Kidney (tissue), 14 donors: ENCODE results near the gene MYOT. TPM values are rescaled to one million over a fixed set of nuclear protein-coding genes. Genes with fewer than 3 reads are reported as not detected.

Source experiments
- DNase-seq, 5 donors: peaks; one replicate each; pipeline ENCODE4 v3.0.0-alpha.2; 2013 to 2020
- FAIRE-seq: peaks from 2 replicates; lab custom pipeline; 2012; peaks lifted over from hg19 to GRCh38; lab: Jason Lieb, UNC
- H3K27ac ChIP-seq, 2 donors: one replicate each; pipeline ENCODE4 v1.7.0; 2013; ENCODE audit warnings: low read depth in 2 of 2, low read length in 2 of 2, inconsistent platforms in 1 of 2
- H3K27me3 ChIP-seq: one replicate; pipeline ENCODE4 v1.7.1; 2013; ENCODE audit warnings: low read length, inconsistent platforms; ENCODE audit not compliant: control insufficient read depth, insufficient read depth
- H3K36me3 ChIP-seq, 3 donors: one replicate each; pipeline versions ENCODE4 v1.7.0 to v1.7.1; 2013; ENCODE audit warnings: low read length in 3 of 3, control low read depth in 1 of 3, inconsistent platforms in 1 of 3; ENCODE audit not compliant: insufficient read depth in 3 of 3, control insufficient read depth in 2 of 3
- H3K4me1 ChIP-seq, 3 donors: one replicate each; pipeline versions ENCODE4 v1.7.0 to v1.7.1; 2013; ENCODE audit warnings: low read length in 3 of 3, inconsistent platforms in 1 of 3, low read depth in 1 of 3; ENCODE audit not compliant: control insufficient read depth in 2 of 3, insufficient read depth in 2 of 3
- H3K4me3 ChIP-seq, 3 donors: one replicate each; pipeline versions ENCODE4 v1.7.0 to v1.8.1; 2013; ENCODE audit warnings: low read length in 3 of 3, control low read depth in 1 of 3, inconsistent platforms in 1 of 3
- H3K9ac ChIP-seq, 3 donors: one replicate each; pipeline versions ENCODE4 v1.7.0 to v1.7.1; 2013; ENCODE audit warnings: low read length in 3 of 3, control low read depth in 1 of 3, inconsistent platforms in 1 of 3
- H3K9me3 ChIP-seq, 3 donors: one replicate each; pipeline versions ENCODE4 v1.7.0 to v1.7.1; 2013; ENCODE audit warnings: low read length in 3 of 3, control low read depth in 1 of 3, inconsistent platforms in 1 of 3; ENCODE audit not compliant: control insufficient read depth in 2 of 3, insufficient read depth in 1 of 3
- intact Hi-C: fragments of 100-400 bp; cut with DNase I; formaldehyde crosslinking; loops from one replicate; pipeline ENCODE4 v1.11.1; 2022
- polyA plus RNA-seq: library from polyadenylated mRNA; stranded (reverse); fragments of 350-450 nt; fragmentation: Illumina TruSeq; extraction: RNeasy Lipid Tissue Mini Kit (QIAGEN cat#74804); gene quantifications from one replicate; pipeline ENCODE4 v1.2.3, GENCODE V29; 2014; ENCODE audit warnings: low read depth, low replicate concordance; ENCODE audit not compliant: insufficient read depth
- total RNA-seq: library from RNA; stranded (reverse); fragmentation: NEBNext Ultra II Directional; extraction: Animal tissue kit (Norgen Biotek cat#: 25700); gene quantifications from one replicate; pipeline ENCODE4 v1.2.1, GENCODE V29; 2021
- TF ChIP-seq, protein P1 (sequence below): IDR thresholded peaks from 3 replicates; pipeline ENCODE4 v1.5.1; 2012; ENCODE audit warnings: mild to moderate bottlenecking, moderate library complexity, borderline replicate concordance; ENCODE audit not compliant: insufficient read depth; ENCODE audit errors: extremely low read depth
- donor health status: control.
- donor health status: control.
- donor health status: control.
- donor health status: control.
- donor health status: control.
- donor health status: DM: yes; HTN: yes; CAD: no.
- donor health status: Normal renal cell carcinoma (clear cell type).

Gene MYOT
- total and polyA plus RNA-seq, 2 donors from 2014 or later: 0.94 to 2.3 TPM

DNA sequence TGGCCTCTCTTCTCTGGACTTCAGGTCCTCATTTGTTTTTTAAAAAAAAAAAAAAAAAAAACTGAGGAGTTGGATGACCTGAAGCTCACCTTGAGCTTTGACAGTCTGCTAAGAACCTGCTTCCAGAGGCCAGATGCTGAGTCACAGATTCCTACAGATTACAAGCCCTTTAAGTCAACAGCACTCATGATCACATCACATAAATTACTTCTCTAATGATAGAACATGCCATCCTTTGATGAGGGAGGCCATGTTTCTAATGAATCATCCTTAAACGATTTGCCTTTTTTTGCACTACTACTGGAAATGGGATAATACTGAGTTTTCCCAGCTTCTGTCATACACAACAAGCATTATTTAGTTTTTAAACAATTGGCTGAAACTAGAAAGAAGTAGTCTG lies 34.2 kb upstream of the MYOT start:
- H3K4me3 ChIP-seq: no peak overlapping the region
- TF ChIP-seq, protein P1, sequence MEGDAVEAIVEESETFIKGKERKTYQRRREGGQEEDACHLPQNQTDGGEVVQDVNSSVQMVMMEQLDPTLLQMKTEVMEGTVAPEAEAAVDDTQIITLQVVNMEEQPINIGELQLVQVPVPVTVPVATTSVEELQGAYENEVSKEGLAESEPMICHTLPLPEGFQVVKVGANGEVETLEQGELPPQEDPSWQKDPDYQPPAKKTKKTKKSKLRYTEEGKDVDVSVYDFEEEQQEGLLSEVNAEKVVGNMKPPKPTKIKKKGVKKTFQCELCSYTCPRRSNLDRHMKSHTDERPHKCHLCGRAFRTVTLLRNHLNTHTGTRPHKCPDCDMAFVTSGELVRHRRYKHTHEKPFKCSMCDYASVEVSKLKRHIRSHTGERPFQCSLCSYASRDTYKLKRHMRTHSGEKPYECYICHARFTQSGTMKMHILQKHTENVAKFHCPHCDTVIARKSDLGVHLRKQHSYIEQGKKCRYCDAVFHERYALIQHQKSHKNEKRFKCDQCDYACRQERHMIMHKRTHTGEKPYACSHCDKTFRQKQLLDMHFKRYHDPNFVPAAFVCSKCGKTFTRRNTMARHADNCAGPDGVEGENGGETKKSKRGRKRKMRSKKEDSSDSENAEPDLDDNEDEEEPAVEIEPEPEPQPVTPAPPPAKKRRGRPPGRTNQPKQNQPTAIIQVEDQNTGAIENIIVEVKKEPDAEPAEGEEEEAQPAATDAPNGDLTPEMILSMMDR: no peak
- no peaks in the 10 kb centered on the region for H3K9me3 ChIP-seq
- H3K27me3 ChIP-seq: no peaks in the 10 kb centered on the region
- no peak for DNase-seq
- H3K36me3 ChIP-seq: no peaks in the 10 kb centered on the region
- no peak overlapping the region for H3K9ac ChIP-seq
- intact Hi-C loops: no loop called here
- no peak overlapping the region for H3K27ac ChIP-seq
- no peak for FAIRE-seq
- H3K4me1 ChIP-seq: no peaks in the 10 kb centered on the region

GRCh38 chr5:137834498-137835049 lies 33.1 kb upstream of the MYOT start:
- no peak for DNase-seq
- Histone ChIP-seq H3K27ac (no peak overlapping the region), H3K9me3 (no peaks in the 10 kb centered on the region), H3K4me3 (no peak overlapping the region), H3K36me3 (no peaks in the 10 kb centered on the region), H3K9ac (no peak overlapping the region), H3K4me1 (no peaks in the 10 kb centered on the region), H3K27me3 (no peaks in the 10 kb centered on the region)
- TF ChIP-seq, protein P1: no peak
- intact Hi-C loops: no loop called here
- FAIRE-seq: no peak

- intact Hi-C loops: no loop called here
- TF ChIP-seq, protein P1: no peak
- no peak overlapping the region for H3K27ac ChIP-seq
- H3K4me3 ChIP-seq: no peak overlapping the region
- no peaks in the 10 kb centered on the region for H3K4me1 ChIP-seq
- DNase-seq: no peak
- no peaks in the 10 kb centered on the region for H3K9me3 ChIP-seq
- no peaks in the 10 kb centered on the region for H3K27me3 ChIP-seq
- no peaks in the 10 kb centered on the region for H3K36me3 ChIP-seq
- FAIRE-seq: no peak
- no peak overlapping the region for H3K9ac ChIP-seq
These were observed 31.4 kb upstream of the MYOT start for GRCh38 chr5:137836298-137836697.

GRCh38 chr5:137836997-137837396 lies 30.7 kb upstream of the MYOT start:
- no peaks in the 10 kb centered on the region for H3K9me3 ChIP-seq
- no peak for DNase-seq
- H3K4me1 ChIP-seq: no peaks in the 10 kb centered on the region
- H3K4me3 ChIP-seq: no peak overlapping the region
- no peak for FAIRE-seq
- no peak overlapping the region for H3K9ac ChIP-seq
- intact Hi-C loops: no loop called here
- no peak overlapping the region for H3K27ac ChIP-seq
- no peaks in the 10 kb centered on the region for H3K36me3 ChIP-seq
- H3K27me3 ChIP-seq: no peaks in the 10 kb centered on the region
- TF ChIP-seq, protein P1: no peak
